Measurements from ENCODE around the gene IL17A. TPM values are rescaled to one million over a fixed set of nuclear protein-coding genes. Genes with fewer than 3 reads are reported as not detected.
A peak's percentile ranks its signal among the peaks of the same experiment; 100 is the strongest.

IL17A gene
- total RNA-seq, 1 experiment from 2014 or later, result not detected

DNA sequence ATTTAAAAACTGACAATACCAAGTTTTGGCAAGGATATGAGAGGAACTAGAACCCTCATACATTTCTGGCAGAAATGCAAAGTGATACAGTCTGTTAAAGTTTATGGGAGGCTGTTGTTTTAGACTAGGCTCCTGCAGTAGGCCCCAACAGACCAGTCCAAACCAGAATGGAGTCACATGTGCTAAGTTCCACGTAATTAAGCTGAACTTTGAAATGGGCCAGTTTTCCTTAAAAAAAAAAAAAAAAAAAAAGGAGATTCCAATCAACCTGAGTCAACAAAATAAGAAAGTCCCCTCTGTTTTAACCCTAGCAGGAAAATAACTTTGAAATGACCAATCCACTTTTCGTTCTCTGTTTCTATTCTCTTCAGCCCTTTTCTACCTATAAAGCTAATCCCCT is 31.6 kb downstream of the IL17A start:
- H3K4me3 Mint-ChIP-seq, result no peak overlapping the region
- H3K9me3 Mint-ChIP-seq, result no peaks in the 10 kb centered on the region
- ChIA-PET CTCF (no interaction called here), POLR2A (no interaction called here)
- no peaks in the 10 kb centered on the region for H3K27me3 Mint-ChIP-seq (ENCODE audit: low read depth)
- ATAC-seq, result no peak
- H3K4me1 Mint-ChIP-seq, result peaks cover 1% of the 10 kb centered on the region; the same call in 1 of the 2 replicates
- no peak overlapping the region for H3K27ac Mint-ChIP-seq
- no peaks in the 10 kb centered on the region for H3K36me3 Mint-ChIP-seq
- DNase-seq (ENCODE audit: low spot score), result no peak
- TF ChIP-seq ZNF671 (CRISPR knock-in tag; IDR thresholded peaks at IDR 0.05) (no peak), GABPB1 (CRISPR knock-in tag; IDR thresholded peaks at IDR 0.05) (no peak), CBFB (CRISPR knock-in tag; IDR thresholded peaks at IDR 0.05; ENCODE audit: low read depth) (no peak), NFE2L1 (CRISPR knock-in tag; IDR thresholded peaks at IDR 0.05) (no peak), ZNF416 (CRISPR knock-in tag; IDR thresholded peaks at IDR 0.05) (no peak), ESRRA (CRISPR knock-in tag; IDR thresholded peaks at IDR 0.05; ENCODE audit: borderline replicate concordance) (no peak), MXD4 (CRISPR knock-in tag; IDR thresholded peaks at IDR 0.05; ENCODE audit: borderline replicate concordance) (no peak), SMAD3 (CRISPR knock-in tag; IDR thresholded peaks at IDR 0.05; ENCODE audit: borderline replicate concordance) (no peak), ETV6 (CRISPR knock-in tag; IDR thresholded peaks at IDR 0.05) (no peak), OVOL2 (CRISPR knock-in tag; IDR thresholded peaks at IDR 0.05; ENCODE audit: borderline replicate concordance) (no peak)
- TF ChIP-seq, protein P1, sequence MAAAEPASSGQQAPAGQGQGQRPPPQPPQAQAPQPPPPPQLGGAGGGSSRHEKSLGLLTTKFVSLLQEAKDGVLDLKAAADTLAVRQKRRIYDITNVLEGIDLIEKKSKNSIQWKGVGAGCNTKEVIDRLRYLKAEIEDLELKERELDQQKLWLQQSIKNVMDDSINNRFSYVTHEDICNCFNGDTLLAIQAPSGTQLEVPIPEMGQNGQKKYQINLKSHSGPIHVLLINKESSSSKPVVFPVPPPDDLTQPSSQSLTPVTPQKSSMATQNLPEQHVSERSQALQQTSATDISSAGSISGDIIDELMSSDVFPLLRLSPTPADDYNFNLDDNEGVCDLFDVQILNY (CRISPR knock-in tag; IDR thresholded peaks at IDR 0.05), result no peak
- TF ChIP-seq, protein P2, sequence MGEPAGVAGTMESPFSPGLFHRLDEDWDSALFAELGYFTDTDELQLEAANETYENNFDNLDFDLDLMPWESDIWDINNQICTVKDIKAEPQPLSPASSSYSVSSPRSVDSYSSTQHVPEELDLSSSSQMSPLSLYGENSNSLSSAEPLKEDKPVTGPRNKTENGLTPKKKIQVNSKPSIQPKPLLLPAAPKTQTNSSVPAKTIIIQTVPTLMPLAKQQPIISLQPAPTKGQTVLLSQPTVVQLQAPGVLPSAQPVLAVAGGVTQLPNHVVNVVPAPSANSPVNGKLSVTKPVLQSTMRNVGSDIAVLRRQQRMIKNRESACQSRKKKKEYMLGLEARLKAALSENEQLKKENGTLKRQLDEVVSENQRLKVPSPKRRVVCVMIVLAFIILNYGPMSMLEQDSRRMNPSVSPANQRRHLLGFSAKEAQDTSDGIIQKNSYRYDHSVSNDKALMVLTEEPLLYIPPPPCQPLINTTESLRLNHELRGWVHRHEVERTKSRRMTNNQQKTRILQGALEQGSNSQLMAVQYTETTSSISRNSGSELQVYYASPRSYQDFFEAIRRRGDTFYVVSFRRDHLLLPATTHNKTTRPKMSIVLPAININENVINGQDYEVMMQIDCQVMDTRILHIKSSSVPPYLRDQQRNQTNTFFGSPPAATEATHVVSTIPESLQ (CRISPR knock-in tag; IDR thresholded peaks at IDR 0.05), result no peak
- TF ChIP-seq, protein P3, sequence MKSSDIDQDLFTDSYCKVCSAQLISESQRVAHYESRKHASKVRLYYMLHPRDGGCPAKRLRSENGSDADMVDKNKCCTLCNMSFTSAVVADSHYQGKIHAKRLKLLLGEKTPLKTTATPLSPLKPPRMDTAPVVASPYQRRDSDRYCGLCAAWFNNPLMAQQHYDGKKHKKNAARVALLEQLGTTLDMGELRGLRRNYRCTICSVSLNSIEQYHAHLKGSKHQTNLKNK (CRISPR knock-in tag; IDR thresholded peaks at IDR 0.05), result no peak

DNA sequence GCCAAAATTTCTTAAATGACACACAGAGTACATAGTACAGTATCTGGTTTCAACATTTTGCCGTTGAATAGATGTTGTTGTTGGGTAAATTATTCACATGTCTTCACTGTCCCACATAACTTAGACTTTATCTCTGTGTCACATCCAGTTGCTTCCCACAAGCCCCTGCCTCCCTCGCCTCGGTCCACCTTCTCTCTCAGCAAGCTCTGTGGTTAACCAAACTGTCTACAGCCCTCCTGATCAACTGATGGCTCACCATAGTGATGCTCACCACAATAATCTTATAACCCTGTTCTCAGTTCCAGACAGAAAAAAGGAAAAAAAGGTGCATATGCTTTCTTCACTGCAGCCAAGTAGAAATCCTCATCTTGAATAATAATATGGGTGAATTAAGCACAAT is 35.1 kb downstream of the IL17A start:
- H3K9me3 Mint-ChIP-seq, result no peaks in the 10 kb centered on the region
- TF ChIP-seq, protein P4, sequence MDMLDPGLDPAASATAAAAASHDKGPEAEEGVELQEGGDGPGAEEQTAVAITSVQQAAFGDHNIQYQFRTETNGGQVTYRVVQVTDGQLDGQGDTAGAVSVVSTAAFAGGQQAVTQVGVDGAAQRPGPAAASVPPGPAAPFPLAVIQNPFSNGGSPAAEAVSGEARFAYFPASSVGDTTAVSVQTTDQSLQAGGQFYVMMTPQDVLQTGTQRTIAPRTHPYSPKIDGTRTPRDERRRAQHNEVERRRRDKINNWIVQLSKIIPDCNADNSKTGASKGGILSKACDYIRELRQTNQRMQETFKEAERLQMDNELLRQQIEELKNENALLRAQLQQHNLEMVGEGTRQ (CRISPR knock-in tag; IDR thresholded peaks at IDR 0.05), result no peak
- no peak for TF ChIP-seq CREM (CRISPR knock-in tag; IDR thresholded peaks at IDR 0.05)
- no peak for TF ChIP-seq SMAD4 (CRISPR knock-in tag; IDR thresholded peaks at IDR 0.05)
- TF ChIP-seq NFATC4 (CRISPR knock-in tag; IDR thresholded peaks at IDR 0.05), result no peak
- no peak for TF ChIP-seq RELA (CRISPR knock-in tag; IDR thresholded peaks at IDR 0.05; ENCODE audit: borderline replicate concordance)
- TF ChIP-seq, protein P5, sequence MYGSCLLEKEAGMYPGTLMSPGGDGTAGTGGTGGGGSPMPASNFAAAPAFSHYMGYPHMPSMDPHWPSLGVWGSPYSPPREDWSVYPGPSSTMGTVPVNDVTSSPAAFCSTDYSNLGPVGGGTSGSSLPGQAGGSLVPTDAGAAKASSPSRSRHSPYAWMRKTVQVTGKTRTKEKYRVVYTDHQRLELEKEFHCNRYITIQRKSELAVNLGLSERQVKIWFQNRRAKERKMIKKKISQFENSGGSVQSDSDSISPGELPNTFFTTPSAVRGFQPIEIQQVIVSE (CRISPR knock-in tag; IDR thresholded peaks at IDR 0.05; ENCODE audit: borderline replicate concordance), result no peak
- TF ChIP-seq, protein P6, sequence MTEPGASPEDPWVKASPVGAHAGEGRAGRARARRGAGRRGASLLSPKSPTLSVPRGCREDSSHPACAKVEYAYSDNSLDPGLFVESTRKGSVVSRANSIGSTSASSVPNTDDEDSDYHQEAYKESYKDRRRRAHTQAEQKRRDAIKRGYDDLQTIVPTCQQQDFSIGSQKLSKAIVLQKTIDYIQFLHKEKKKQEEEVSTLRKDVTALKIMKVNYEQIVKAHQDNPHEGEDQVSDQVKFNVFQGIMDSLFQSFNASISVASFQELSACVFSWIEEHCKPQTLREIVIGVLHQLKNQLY (CRISPR knock-in tag; IDR thresholded peaks at IDR 0.05), result no peak
- TF ChIP-seq MXD4 (CRISPR knock-in tag; IDR thresholded peaks at IDR 0.05; ENCODE audit: borderline replicate concordance), result no peak
- no peak for TF ChIP-seq CBFB (CRISPR knock-in tag; IDR thresholded peaks at IDR 0.05; ENCODE audit: low read depth)
- no peak for TF ChIP-seq GRHL2 (CRISPR knock-in tag; IDR thresholded peaks at IDR 0.05; ENCODE audit: insufficient replicate concordance, severe bottlenecking)
- TF ChIP-seq, protein P7, sequence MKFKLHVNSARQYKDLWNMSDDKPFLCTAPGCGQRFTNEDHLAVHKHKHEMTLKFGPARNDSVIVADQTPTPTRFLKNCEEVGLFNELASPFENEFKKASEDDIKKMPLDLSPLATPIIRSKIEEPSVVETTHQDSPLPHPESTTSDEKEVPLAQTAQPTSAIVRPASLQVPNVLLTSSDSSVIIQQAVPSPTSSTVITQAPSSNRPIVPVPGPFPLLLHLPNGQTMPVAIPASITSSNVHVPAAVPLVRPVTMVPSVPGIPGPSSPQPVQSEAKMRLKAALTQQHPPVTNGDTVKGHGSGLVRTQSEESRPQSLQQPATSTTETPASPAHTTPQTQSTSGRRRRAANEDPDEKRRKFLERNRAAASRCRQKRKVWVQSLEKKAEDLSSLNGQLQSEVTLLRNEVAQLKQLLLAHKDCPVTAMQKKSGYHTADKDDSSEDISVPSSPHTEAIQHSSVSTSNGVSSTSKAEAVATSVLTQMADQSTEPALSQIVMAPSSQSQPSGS (CRISPR knock-in tag; IDR thresholded peaks at IDR 0.05; ENCODE audit: borderline replicate concordance, low read depth), result no peak
- TF ChIP-seq ZNF121 (CRISPR knock-in tag; IDR thresholded peaks at IDR 0.05), result no peak
- TF ChIP-seq, protein P8, sequence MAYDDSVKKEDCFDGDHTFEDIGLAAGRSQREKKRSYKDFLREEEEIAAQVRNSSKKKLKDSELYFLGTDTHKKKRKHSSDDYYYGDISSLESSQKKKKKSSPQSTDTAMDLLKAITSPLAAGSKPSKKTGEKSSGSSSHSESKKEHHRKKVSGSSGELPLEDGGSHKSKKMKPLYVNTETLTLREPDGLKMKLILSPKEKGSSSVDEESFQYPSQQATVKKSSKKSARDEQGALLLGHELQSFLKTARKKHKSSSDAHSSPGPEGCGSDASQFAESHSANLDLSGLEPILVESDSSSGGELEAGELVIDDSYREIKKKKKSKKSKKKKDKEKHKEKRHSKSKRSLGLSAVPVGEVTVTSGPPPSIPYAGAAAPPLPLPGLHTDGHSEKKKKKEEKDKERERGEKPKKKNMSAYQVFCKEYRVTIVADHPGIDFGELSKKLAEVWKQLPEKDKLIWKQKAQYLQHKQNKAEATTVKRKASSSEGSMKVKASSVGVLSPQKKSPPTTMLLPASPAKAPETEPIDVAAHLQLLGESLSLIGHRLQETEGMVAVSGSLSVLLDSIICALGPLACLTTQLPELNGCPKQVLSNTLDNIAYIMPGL (CRISPR knock-in tag; IDR thresholded peaks at IDR 0.05), result no peak
- no peaks in the 10 kb centered on the region for H3K27me3 Mint-ChIP-seq (ENCODE audit: low read depth)
- peak overlapping the region; percentile 11; the same call in 1 of the 2 replicates for H3K27ac Mint-ChIP-seq
- ChIA-PET POLR2A (no interaction called here), CTCF (no interaction called here)
- no peaks in the 10 kb centered on the region for H3K36me3 Mint-ChIP-seq
- no peaks in the 10 kb centered on the region for H3K4me1 Mint-ChIP-seq
- no peak for ATAC-seq
- H3K4me3 Mint-ChIP-seq, result no peak overlapping the region
- DNase-seq (ENCODE audit: low spot score), result no peak
